Measurements from ENCODE around the gene DDIT3. TPM values are rescaled to one million over a fixed set of nuclear protein-coding genes. Genes with fewer than 3 reads are reported as not detected.
A peak's percentile ranks its signal among the peaks of the same experiment; 100 is the strongest.

Gene DDIT3
- total and polyA plus RNA-seq, 2 of the 8 experiments (the other 6 are each of a cell fraction or from before 2014, with no cell fraction given) = 4.9 to 5.7 TPM

- TF ChIP-seq RBBP5 (IDR thresholded peaks at IDR 0.05; ENCODE audit: borderline replicate concordance, low read depth, low read length) (no peak), KDM4A (IDR thresholded peaks at IDR 0.05; ENCODE audit: low read depth, low read length, severe bottlenecking) (no peak), SAP30 (IDR thresholded peaks at IDR 0.05; ENCODE audit: insufficient read depth, insufficient replicate concordance, low read length) (peak; percentile 55), CBX8 (IDR thresholded peaks at IDR 0.05; ENCODE audit: borderline replicate concordance, low read depth, low read length) (no peak), SIRT6 (IDR thresholded peaks at IDR 0.05; ENCODE audit: low read length) (no peak), EGR1 (IDR thresholded peaks at IDR 0.05; ENCODE audit: borderline replicate concordance, low read depth, low read length) (no peak), EZH2 (IDR thresholded peaks at IDR 0.05; ENCODE audit: low read depth, low read length, severe bottlenecking) (no peak), TAF1 (IDR thresholded peaks at IDR 0.05; ENCODE audit: low read depth, low read length) (peak; percentile 50; the same call in 1 of the 2 replicates), EP300 (IDR thresholded peaks at IDR 0.05; ENCODE audit: borderline replicate concordance in 1 of 2, low read depth in 2 of 2, low read length in 2 of 2) (no peak), SP4 (IDR thresholded peaks at IDR 0.05; ENCODE audit: low read length) (no peak), JUND (IDR thresholded peaks at IDR 0.05; ENCODE audit: low read length) (no peak)
Observed at GRCh38 chr12:57488402-57489156, 31.7 kb downstream of the DDIT3 start (continued).

Measured in H1 (cell line).